Adrenal gland (tissue), 5 donors: ENCODE data around the gene ZNF521.

Experiments
- CTCF ChIP-seq, 6 experiments: fragments of 450-650 bp in 4 of 6; fragments of 200-600 bp in 2 of 6; sonication (generic) in 1 of 6; IDR thresholded peaks; 1 replicate in 5 of 6; 2 replicates in 1 of 6; pipeline versions ENCODE4 v1.5.1 to v1.8.0; 2016 to 2021; ENCODE audit warnings: antibody characterized with exemption in 6 of 6, mild to moderate bottlenecking in 2 of 6, moderate library complexity in 1 of 6
- POLR2A ChIP-seq, 2 donors: fragments of 450-650 bp; IDR thresholded peaks; one replicate each; pipeline ENCODE4 v1.6.1; 2017; ENCODE audit warnings: antibody characterized with exemption in 2 of 2, mild to moderate bottlenecking in 2 of 2, moderate library complexity in 1 of 2
- donor health status: DM: no; HTN: no; CAD: no.

- TF ChIP-seq POLR2A (IDR thresholded peaks at IDR 0.05) (no peak), CTCF (IDR thresholded peaks at IDR 0.05) (no peak)
Measured at GRCh38 chr18:25016666-25017065, 335.3 kb downstream of the ZNF521 start.
